ENCODE results near the gene TRIM38. TPM values are rescaled to one million over a fixed set of nuclear protein-coding genes. Genes with fewer than 3 reads are reported as not detected.

Gene TRIM38
- total and polyA plus RNA-seq, 2 donors (not counting 3 experiments of a cell fraction or from before 2014, with no cell fraction given): 5.1 to 13.2 TPM

GRCh38 chr6:26026833-26027490, 64.4 kb downstream of the TRIM38 start:
- Histone ChIP-seq H3K36me3 (ENCODE audit: control insufficient read depth in 2 of 2, extremely low read depth in 1 of 2, insufficient read depth in 2 of 2, low read length in 2 of 2) (no peaks in the 10 kb centered on the region), H3K9me3 (replicated peaks; ENCODE audit: control insufficient read depth, insufficient read depth, low read length) (no peaks in the 10 kb centered on the region), H3K27ac (ENCODE audit: insufficient read depth, low read depth, low read length) (peak overlapping the region; percentile 95), H3K79me2 (ENCODE audit: control insufficient read depth, insufficient read depth, low read length) (no peaks in the 10 kb centered on the region), H3K27me3 (ENCODE audit: control insufficient read depth in 2 of 2, insufficient read depth in 2 of 2, low read length in 2 of 2) (no peaks in the 10 kb centered on the region), H2AFZ (ENCODE audit: low read depth, low read length) (no peak overlapping the region), H3K9me1 (replicated peaks; ENCODE audit: control insufficient read depth, extremely low read depth, insufficient read depth, low read length) (no peaks in the 10 kb centered on the region), H4K20me1 (replicated peaks; ENCODE audit: control insufficient read depth, extremely low read depth, insufficient read depth, low read length) (no peaks in the 10 kb centered on the region), H3K9ac (replicated peaks; ENCODE audit: extremely low read depth, insufficient read depth, low read length) (peak overlapping the region; percentile 72), H3K4me1 (ENCODE audit: control insufficient read depth, extremely low read depth, insufficient read depth, low read length) (peaks cover 23% of the 10 kb centered on the region), H3K4me3 (replicated peaks in 1 of 3; ENCODE audit: insufficient read depth in 1 of 3, low read depth in 1 of 3, low read length in 3 of 3) (peak overlapping the region; percentile 1 to 59 (median 55)), H3K4me2 (ENCODE audit: insufficient read depth, low read length) (peak overlapping the region; percentile 77)
- ChIA-PET POLR2A (interaction anchor here (0.7 to 3.1 kb wide), 12 partner anchors 10 to 1812 kb away, joined by 3 to 44 read pairs (median 6); a partner anchor contains a TSS), CTCF (interaction anchor here (0.7 to 3.1 kb wide), 26 partner anchors 10 to 1866 kb away, joined by 3 to 53 read pairs (median 6); partner anchors contain the start of genes ABT1 and HFE)
- peak; percentile 83 for FAIRE-seq
- TSS peak; percentile 53 for BruUV-seq (replicated peaks)
- DNase-seq (ENCODE audit: low read depth, low spot score): peak; percentile 92
- intact Hi-C loops (cut with micrococcal nuclease) (loop anchor here (1.0 to 10.0 kb wide), 6 partner anchors 18 to 1808 kb away; a partner anchor contains a TSS), dilution Hi-C loops (cut with MboI; ENCODE audit: extremely low pct_ligation_motif_present, low sequenced_read_pairs) (no loop called here)
- TF ChIP-seq EZH2 (IDR thresholded peaks at IDR 0.05; ENCODE audit: borderline replicate concordance, low read depth, low read length, severe bottlenecking): no peak
- TF ChIP-seq POLR2AphosphoS5 (IDR thresholded peaks at IDR 0.05; ENCODE audit: insufficient read depth, low read depth, low read length): peak; percentile 97
- TF ChIP-seq POLR2A (IDR thresholded peaks at IDR 0.05; ENCODE audit: low read depth, low read length): peak; percentile 99

DNA sequence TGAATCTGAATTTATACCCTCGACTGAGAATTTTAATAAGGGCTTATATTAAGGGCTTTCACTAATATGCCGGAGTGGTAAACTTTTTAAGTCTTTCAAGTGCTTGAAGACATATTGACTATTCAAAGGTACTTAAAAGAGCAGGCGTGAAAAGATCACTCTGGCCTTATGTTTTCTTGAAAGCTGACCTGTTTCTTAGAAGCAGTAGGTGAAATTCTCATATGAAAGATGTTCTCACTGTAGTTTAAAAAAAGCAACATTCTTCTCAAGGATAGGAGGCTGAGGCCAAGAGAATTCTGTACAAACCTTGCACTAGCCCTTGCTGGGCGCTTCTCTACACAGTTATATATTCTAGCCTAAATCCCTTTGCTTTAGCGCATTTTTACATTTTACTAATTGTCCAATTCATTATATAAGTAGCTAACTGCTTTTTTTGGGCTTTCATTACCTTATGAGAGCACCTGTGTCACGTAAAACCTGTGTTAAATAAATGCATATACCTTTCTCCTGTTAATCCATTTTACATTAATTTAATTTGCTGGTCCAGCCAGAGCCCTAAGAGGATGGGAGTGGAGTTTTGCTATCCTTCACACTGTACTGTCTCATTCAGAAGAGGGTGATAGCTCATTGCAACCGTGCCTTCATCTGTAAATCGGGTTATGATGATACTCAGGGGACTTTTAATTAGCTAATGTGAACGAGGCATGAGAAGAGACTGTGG, 65.0 kb downstream of the TRIM38 start:
- POLR2A ChIA-PET: interaction anchor here (0.8 to 2.4 kb wide), 3 partner anchors 11 to 223 kb away, joined by 3 to 26 read pairs (median 13); a partner anchor contains a TSS
- H3K27me3 ChIP-seq (ENCODE audit: control insufficient read depth in 2 of 2, insufficient read depth in 2 of 2, low read length in 2 of 2): no peaks in the 10 kb centered on the region
- no peak for DNase-seq (ENCODE audit: low read depth, low spot score)
- H3K36me3 ChIP-seq (ENCODE audit: control insufficient read depth in 2 of 2, extremely low read depth in 1 of 2, insufficient read depth in 2 of 2, low read length in 2 of 2): no peaks in the 10 kb centered on the region
- peak overlapping the region; percentile 72 for H3K9ac ChIP-seq (replicated peaks; ENCODE audit: extremely low read depth, insufficient read depth, low read length)
- H3K9me3 ChIP-seq (replicated peaks; ENCODE audit: control insufficient read depth, insufficient read depth, low read length): no peaks in the 10 kb centered on the region
- CTCF ChIA-PET: interaction anchor here (1.0 to 3.1 kb wide), 5 partner anchors 16 to 171 kb away, joined by 3 to 53 read pairs (median 8); a partner anchor contains a TSS
- BruUV-seq (replicated peaks): no TSS peak
- H4K20me1 ChIP-seq (replicated peaks; ENCODE audit: control insufficient read depth, extremely low read depth, insufficient read depth, low read length): no peaks in the 10 kb centered on the region
- H3K27ac ChIP-seq (ENCODE audit: insufficient read depth, low read depth, low read length): peak overlapping the region; percentile 95
- no peaks in the 10 kb centered on the region for H3K9me1 ChIP-seq (replicated peaks; ENCODE audit: control insufficient read depth, extremely low read depth, insufficient read depth, low read length)
- dilution Hi-C loops (cut with MboI; ENCODE audit: extremely low pct_ligation_motif_present, low sequenced_read_pairs) (no loop called here), intact Hi-C loops (cut with micrococcal nuclease) (loop anchor here (5.0 to 10.0 kb wide), 3 partner anchors 527 to 1807 kb away; a partner anchor contains a TSS)
- H3K79me2 ChIP-seq (ENCODE audit: control insufficient read depth, insufficient read depth, low read length): no peaks in the 10 kb centered on the region
- no peak for FAIRE-seq
- H3K4me2 ChIP-seq (ENCODE audit: insufficient read depth, low read length): peak overlapping the region; percentile 77
- peaks cover 23% of the 10 kb centered on the region for H3K4me1 ChIP-seq (ENCODE audit: control insufficient read depth, extremely low read depth, insufficient read depth, low read length)
- TF ChIP-seq MYC (IDR thresholded peaks at IDR 0.05; ENCODE audit: low read depth, low read length) (no peak), FOS (IDR thresholded peaks at IDR 0.05; ENCODE audit: borderline replicate concordance, insufficient read depth, low read length) (no peak), EZH2 (IDR thresholded peaks at IDR 0.05; ENCODE audit: borderline replicate concordance, low read depth, low read length, severe bottlenecking) (no peak), GATA2 (IDR thresholded peaks at IDR 0.05; ENCODE audit: insufficient read depth, insufficient read length, low read depth, low read length) (no peak), POLR2A (IDR thresholded peaks at IDR 0.05; ENCODE audit: low read depth, low read length) (no peak), POLR2AphosphoS5 (IDR thresholded peaks at IDR 0.05; ENCODE audit: insufficient read depth, low read depth, low read length) (no peak), JUN (IDR thresholded peaks at IDR 0.05; ENCODE audit: borderline replicate concordance, insufficient read depth, insufficient read length, low read depth) (no peak)
- TF ChIP-seq, protein P1, sequence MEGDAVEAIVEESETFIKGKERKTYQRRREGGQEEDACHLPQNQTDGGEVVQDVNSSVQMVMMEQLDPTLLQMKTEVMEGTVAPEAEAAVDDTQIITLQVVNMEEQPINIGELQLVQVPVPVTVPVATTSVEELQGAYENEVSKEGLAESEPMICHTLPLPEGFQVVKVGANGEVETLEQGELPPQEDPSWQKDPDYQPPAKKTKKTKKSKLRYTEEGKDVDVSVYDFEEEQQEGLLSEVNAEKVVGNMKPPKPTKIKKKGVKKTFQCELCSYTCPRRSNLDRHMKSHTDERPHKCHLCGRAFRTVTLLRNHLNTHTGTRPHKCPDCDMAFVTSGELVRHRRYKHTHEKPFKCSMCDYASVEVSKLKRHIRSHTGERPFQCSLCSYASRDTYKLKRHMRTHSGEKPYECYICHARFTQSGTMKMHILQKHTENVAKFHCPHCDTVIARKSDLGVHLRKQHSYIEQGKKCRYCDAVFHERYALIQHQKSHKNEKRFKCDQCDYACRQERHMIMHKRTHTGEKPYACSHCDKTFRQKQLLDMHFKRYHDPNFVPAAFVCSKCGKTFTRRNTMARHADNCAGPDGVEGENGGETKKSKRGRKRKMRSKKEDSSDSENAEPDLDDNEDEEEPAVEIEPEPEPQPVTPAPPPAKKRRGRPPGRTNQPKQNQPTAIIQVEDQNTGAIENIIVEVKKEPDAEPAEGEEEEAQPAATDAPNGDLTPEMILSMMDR (IDR thresholded peaks at IDR 0.05; ENCODE audit: extremely low read depth in 1 of 2, insufficient read depth in 1 of 2, low read depth in 1 of 2, low read length in 2 of 2): no peak
- TF ChIP-seq, protein P2, sequence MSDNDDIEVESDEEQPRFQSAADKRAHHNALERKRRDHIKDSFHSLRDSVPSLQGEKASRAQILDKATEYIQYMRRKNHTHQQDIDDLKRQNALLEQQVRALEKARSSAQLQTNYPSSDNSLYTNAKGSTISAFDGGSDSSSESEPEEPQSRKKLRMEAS (IDR thresholded peaks at IDR 0.05; ENCODE audit: insufficient read depth, insufficient read length): no peak
- H2AFZ ChIP-seq (ENCODE audit: low read depth, low read length): no peak overlapping the region
- peak overlapping the region in 2 of 3 experiments; percentile 55 to 59 for H3K4me3 ChIP-seq (replicated peaks in 1 of 3; ENCODE audit: insufficient read depth in 1 of 3, low read depth in 1 of 3, low read length in 3 of 3)

All from endothelial cell of umbilical vein (primary cell).